SK-MEL-5 (cell line): Measurements from ENCODE around the gene MEMO1. TPM values are rescaled to one million over a fixed set of nuclear protein-coding genes. Genes with fewer than 3 reads are reported as not detected.

Source experiments
- total RNA-seq: library from RNA; depleted of rRNA; stranded (reverse); fragments of >200 nt; shearing (Covaris generic); gene quantifications from 2 replicates; pipeline ENCODE4 v1.2.3, GENCODE V29; 2014; rRNA removed

Gene MEMO1
- total RNA-seq, 1 experiment from 2014 or later: 56.2 TPM

Other genes with a start within 250 kb of the MEMO1 start
- gene DPY30, start 28.8 kb upstream of the MEMO1 start, total RNA-seq: 96.3 and 110 TPM in 2 replicates
- 23.0 and 29.0 TPM in 2 replicates for gene SPAST, start 52.5 kb upstream of the MEMO1 start, total RNA-seq
- 37.3 and 40.3 TPM in 2 replicates for gene SLC30A6, start 154.9 kb upstream of the MEMO1 start, total RNA-seq